GM12865 (cell line): ENCODE results near the gene AP3D1.

Source experiments
- DNase-seq: peaks from one replicate; pipeline ENCODE4 v3.0.0; 2010; ENCODE audit warnings: low read depth
- H3K4me3 ChIP-seq: 2 replicates; pipeline ENCODE4 v1.5.1; 2011; ENCODE audit warnings: mild to moderate bottlenecking, low read depth, low read length, control low read depth
- CTCF ChIP-seq: IDR thresholded peaks from 2 replicates; pipeline ENCODE4 v1.5.1; 2011; ENCODE audit warnings: low read length, control low read depth, low read depth, inconsistent platforms; ENCODE audit not compliant: insufficient read depth; ENCODE audit errors: missing control alignments

AP3D1 gene

GRCh38 chr19:2149980-2150793 lies 1.2 kb downstream of the AP3D1 start:
- no peak for TF ChIP-seq CTCF
- DNase-seq = no peak
- H3K4me3 ChIP-seq = peak overlapping the region; percentile 96

GRCh38 chr19:2148482-2149135 lies 2.8 kb downstream of the AP3D1 start:
- no peak for TF ChIP-seq CTCF
- no peak for DNase-seq
- no peak overlapping the region for H3K4me3 ChIP-seq

- no peak for TF ChIP-seq CTCF
- no peak for DNase-seq
- H3K4me3 ChIP-seq = no peak overlapping the region
Observed at GRCh38 chr19:2145831-2146241, 5.5 kb downstream of the AP3D1 start.

- H3K4me3 ChIP-seq = no peak overlapping the region
- no peak for DNase-seq
- TF ChIP-seq CTCF = no peak
Observed at GRCh38 chr19:2144190-2144589, 7.2 kb downstream of the AP3D1 start.

- DNase-seq = no peak
- TF ChIP-seq CTCF = no peak
Observed at GRCh38 chr19:2142173-2142829, 9.1 kb downstream of the AP3D1 start.

GRCh38 chr19:2140138-2140569 lies 11.2 kb downstream of the AP3D1 start:
- no peak overlapping the region for H3K4me3 ChIP-seq
- no peak for DNase-seq
- no peak for TF ChIP-seq CTCF

More at GRCh38 chr19:2142173-2142829, 9.1 kb downstream of the AP3D1 start:
- H3K4me3 ChIP-seq = no peak overlapping the region
